ENCODE results near the gene KIAA1958.

KIAA1958 gene

DNA sequence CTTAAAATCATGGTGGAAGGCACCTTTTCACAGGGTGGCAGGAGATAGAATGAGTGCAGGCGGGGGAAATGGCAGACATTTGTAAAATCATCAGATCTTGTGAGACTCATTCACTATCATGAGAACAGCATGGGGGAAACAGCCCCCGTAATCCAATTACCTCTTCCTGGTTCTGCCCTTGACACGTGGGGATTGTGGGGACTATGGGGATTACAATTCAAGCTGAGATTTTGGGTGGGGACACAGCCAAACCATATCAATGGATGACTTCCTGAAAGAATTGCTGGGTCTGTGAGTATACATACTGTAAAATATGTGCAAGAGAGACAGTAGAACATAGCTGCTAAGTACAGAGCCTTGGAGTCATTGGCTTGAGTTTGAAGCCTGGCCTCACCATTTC is 47.0 kb downstream of the KIAA1958 start:
- H3K4me3 ChIP-seq (replicated peaks in 1 of 2; ENCODE audit: low read depth in 2 of 2, low read length in 2 of 2): no peak overlapping the region
- DNase-seq (ENCODE audit: low read depth in 2 of 2): no peak
- no peak for TF ChIP-seq CTCF (IDR thresholded peaks at IDR 0.05; ENCODE audit: low read depth, low read length)

- peak; percentile 46 to 54 for DNase-seq (ENCODE audit: low read depth in 2 of 2)
- H3K4me3 ChIP-seq (replicated peaks in 1 of 2; ENCODE audit: low read depth in 2 of 2, low read length in 2 of 2): no peak overlapping the region
- no peak for TF ChIP-seq CTCF (IDR thresholded peaks at IDR 0.05; ENCODE audit: low read depth, low read length)
These were observed 48.7 kb downstream of the KIAA1958 start for GRCh38 chr9:112535301-112535700.

DNA sequence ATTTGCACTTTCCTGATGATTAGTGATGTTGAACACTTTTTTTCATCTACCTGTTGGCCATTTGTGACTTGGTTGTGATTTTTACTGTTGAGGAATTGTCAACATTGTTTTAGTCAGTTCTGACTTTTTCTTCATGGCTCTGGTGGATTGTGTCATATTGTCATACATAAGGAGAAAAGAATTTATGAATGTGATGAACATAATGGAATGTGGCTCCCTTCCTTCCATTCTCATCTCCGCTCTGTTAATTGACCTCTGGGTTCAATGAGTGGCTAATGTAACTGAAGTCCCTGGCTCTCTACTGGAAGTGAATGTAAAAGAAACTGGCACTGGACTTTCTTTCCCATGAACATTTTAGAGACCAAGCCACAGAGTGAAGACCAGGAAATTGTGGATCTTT is 49.2 kb downstream of the KIAA1958 start:
- DNase-seq (ENCODE audit: low read depth in 2 of 2): peak; percentile 33 to 75
- TF ChIP-seq CTCF (IDR thresholded peaks at IDR 0.05; ENCODE audit: low read depth, low read length): no peak
- no peak overlapping the region for H3K4me3 ChIP-seq (replicated peaks in 1 of 2; ENCODE audit: low read depth in 2 of 2, low read length in 2 of 2)

DNA sequence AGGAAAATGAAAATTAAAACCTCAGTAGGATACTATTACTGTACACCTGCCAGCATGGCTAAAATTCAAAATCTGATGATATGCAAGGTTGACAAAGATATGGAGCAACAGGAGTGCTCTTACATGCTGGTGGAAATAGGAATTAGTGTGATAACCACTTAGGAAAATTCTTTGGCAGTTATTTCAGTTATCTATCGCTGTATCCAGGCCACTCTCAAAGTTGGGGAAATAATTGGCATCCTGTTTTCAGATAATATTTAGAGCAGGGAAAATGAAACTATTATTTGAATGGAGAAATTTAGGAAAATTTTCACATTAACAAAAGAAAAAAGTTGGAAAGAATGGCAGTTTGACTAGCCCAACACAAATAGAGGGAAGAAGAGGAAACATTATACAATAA is 50.9 kb downstream of the KIAA1958 start:
- no peak for DNase-seq (ENCODE audit: low read depth in 2 of 2)
- no peak for TF ChIP-seq CTCF (IDR thresholded peaks at IDR 0.05; ENCODE audit: low read depth, low read length)
- no peak overlapping the region for H3K4me3 ChIP-seq (replicated peaks in 1 of 2; ENCODE audit: low read depth in 2 of 2, low read length in 2 of 2)

- no peak overlapping the region for H3K4me3 ChIP-seq (replicated peaks in 1 of 2; ENCODE audit: low read depth in 2 of 2, low read length in 2 of 2)
- no peak for DNase-seq (ENCODE audit: low read depth in 2 of 2)
- no peak for TF ChIP-seq CTCF (IDR thresholded peaks at IDR 0.05; ENCODE audit: low read depth, low read length)
These were observed 54.2 kb downstream of the KIAA1958 start for GRCh38 chr9:112540800-112541199.

- DNase-seq (ENCODE audit: low read depth in 2 of 2): peak; percentile 10 to 32
- TF ChIP-seq CTCF (IDR thresholded peaks at IDR 0.05; ENCODE audit: low read depth, low read length): no peak
- no peak overlapping the region for H3K4me3 ChIP-seq (replicated peaks in 1 of 2; ENCODE audit: low read depth in 2 of 2, low read length in 2 of 2)
These were observed 55.1 kb downstream of the KIAA1958 start for GRCh38 chr9:112541685-112542084.

- no peak overlapping the region for H3K4me3 ChIP-seq (replicated peaks in 1 of 2; ENCODE audit: low read depth in 2 of 2, low read length in 2 of 2)
- no peak for DNase-seq (ENCODE audit: low read depth in 2 of 2)
- TF ChIP-seq CTCF (IDR thresholded peaks at IDR 0.05; ENCODE audit: low read depth, low read length): no peak
These were observed 56.1 kb downstream of the KIAA1958 start for GRCh38 chr9:112542593-112543292.
